C4-2B (cell line): ENCODE data around the gene FHIT.

Experiments
- CTCF ChIP-seq: fragments of 450-650 bp; conservative IDR thresholded peaks from 2 replicates; pipeline ENCODE4 v1.5.1; 2017; ENCODE audit warnings: mild to moderate bottlenecking
- ZFX ChIP-seq: fragments of 450-650 bp; IDR thresholded peaks from 2 replicates; pipeline ENCODE4 v1.6.1; 2017

DNA sequence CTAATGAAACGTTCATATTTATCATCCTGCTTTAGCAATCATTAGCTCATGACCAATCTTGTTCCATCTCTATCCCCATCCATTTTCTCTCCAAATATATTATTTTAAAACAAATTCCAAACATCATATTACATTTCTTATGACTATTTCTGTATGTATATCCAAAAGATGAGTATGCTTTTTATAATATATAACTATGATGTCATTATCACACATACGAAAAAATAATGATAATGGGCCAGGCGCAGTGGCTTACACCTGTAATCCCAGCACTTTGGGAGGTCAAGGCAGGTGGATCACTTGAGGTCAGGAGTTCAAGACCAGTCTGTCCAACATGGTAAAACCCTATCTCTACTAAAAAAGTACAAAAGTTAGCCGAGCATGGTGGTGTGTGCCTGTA, 280.4 kb downstream of the FHIT start:
- TF ChIP-seq CTCF (no peak), ZFX (no peak)
